HepG2 (cell line): ENCODE results near the gene KDM6B. TPM values are rescaled to one million over a fixed set of nuclear protein-coding genes. Genes with fewer than 3 reads are reported as not detected.

Experiments
- CREB1 ChIP-seq, 2 experiments: fragments of 450-650 bp in 1 of 2; IDR thresholded peaks; 2 replicates each; pipeline ENCODE4 v1.6.1; 2016 to 2017; ENCODE audit warnings: control low read depth in 1 of 2, mild to moderate bottlenecking in 1 of 2, missing compliant biosample characterization in 1 of 2, missing genetic modification characterization in 1 of 2
- DPF2 ChIP-seq: sonication (generic); formaldehyde crosslinking; IDR thresholded peaks from 2 replicates; pipeline ENCODE4 v1.4.0; 2020; ENCODE audit warnings: mild to moderate bottlenecking, low read depth, missing genetic modification reagents, borderline replicate concordance
- FOXA1 ChIP-seq, 2 experiments: fragments of 450-650 bp in 1 of 2; sonication (generic) in 1 of 2; formaldehyde crosslinking in 1 of 2; IDR thresholded peaks; 2 replicates each; pipeline versions ENCODE4 v1.4.0 to v1.6.1; 2016 to 2020; ENCODE audit warnings: missing genetic modification reagents in 1 of 2
- KDM1A ChIP-seq: IDR thresholded peaks from 2 replicates; pipeline ENCODE4 v1.6.1; 2016; ENCODE audit warnings: missing compliant biosample characterization
- KLF15 ChIP-seq: sonication (generic); formaldehyde crosslinking; IDR thresholded peaks from 2 replicates; pipeline ENCODE4 v1.8.1; 2023; ENCODE audit warnings: borderline replicate concordance, mild to moderate bottlenecking, inconsistent platforms, missing genetic modification reagents, mixed read lengths
- MBD4 ChIP-seq: IDR thresholded peaks from 2 replicates; pipeline ENCODE4 v1.6.1; 2012; ENCODE audit warnings: low read length, inconsistent platforms, borderline replicate concordance
- MNT ChIP-seq: fragments of 450-650 bp; IDR thresholded peaks from 2 replicates; pipeline ENCODE4 v1.6.1; 2016
- ONECUT2 ChIP-seq: sonication (generic); formaldehyde crosslinking; IDR thresholded peaks from 2 replicates; pipeline ENCODE4 v1.4.0; 2020; ENCODE audit warnings: missing genetic modification reagents
- RXRB ChIP-seq: IDR thresholded peaks from 2 replicates; pipeline ENCODE4 v1.6.1; 2016; ENCODE audit warnings: borderline replicate concordance, missing genetic modification reagents, missing compliant biosample characterization
- SMAD9 ChIP-seq: sonication (generic); formaldehyde crosslinking; IDR thresholded peaks from 2 replicates; pipeline ENCODE4 v1.5.1; 2020; ENCODE audit warnings: mild to moderate bottlenecking, missing genetic modification reagents
- SP5 ChIP-seq: IDR thresholded peaks from 2 replicates; pipeline ENCODE4 v1.6.1; 2016; ENCODE audit warnings: low read depth, borderline replicate concordance
- STAT6 ChIP-seq: sonication (generic); formaldehyde crosslinking; IDR thresholded peaks from 2 replicates; pipeline ENCODE4 v1.4.0; 2020; ENCODE audit warnings: missing genetic modification reagents, mild to moderate bottlenecking, borderline replicate concordance
- TAF15 ChIP-seq: fragments of 200-400 bp; formaldehyde crosslinking; IDR thresholded peaks from one replicate; pipeline ENCODE4 v1.6.1; 2018; ENCODE audit warnings: mild to moderate bottlenecking, low read depth, low read length; ENCODE audit not compliant: poor library complexity, severe bottlenecking
- TBL1XR1 ChIP-seq: fragments of 150-350 bp; IDR thresholded peaks from 2 replicates; pipeline ENCODE4 v1.6.1; 2014; ENCODE audit warnings: borderline replicate concordance, low read length; ENCODE audit not compliant: partially characterized antibody
- U2AF2 ChIP-seq: fragments of 200-400 bp; formaldehyde crosslinking; IDR thresholded peaks from 2 replicates; pipeline ENCODE4 v1.6.1; 2017; ENCODE audit warnings: low read depth, mild to moderate bottlenecking, low read length
- ZFP91 ChIP-seq: sonication (generic); formaldehyde crosslinking; IDR thresholded peaks from 2 replicates; pipeline ENCODE4 v1.9.0; 2022; ENCODE audit warnings: missing genetic modification reagents, mild to moderate bottlenecking, borderline replicate concordance
- ZNF24 ChIP-seq: fragments of 450-650 bp; IDR thresholded peaks from 2 replicates; pipeline ENCODE4 v1.6.1; 2017; ENCODE audit warnings: antibody characterized with exemption, mild to moderate bottlenecking
- ZNF496 ChIP-seq: sonication (generic); formaldehyde crosslinking; IDR thresholded peaks from 2 replicates; pipeline ENCODE4 v1.8.1; 2023; ENCODE audit warnings: mild to moderate bottlenecking, moderate library complexity, missing genetic modification reagents; ENCODE audit not compliant: insufficient replicate concordance
- ZNF512 ChIP-seq: sonication (generic); formaldehyde crosslinking; IDR thresholded peaks from 2 replicates; pipeline ENCODE4 v1.4.0; 2020; ENCODE audit warnings: mild to moderate bottlenecking, missing genetic modification reagents
- ZNF775 ChIP-seq: sonication (generic); formaldehyde crosslinking; IDR thresholded peaks from 2 replicates; pipeline ENCODE4 v1.4.0; 2020; ENCODE audit warnings: missing genetic modification reagents, mild to moderate bottlenecking, moderate library complexity, borderline replicate concordance
- polyA plus RNA-seq, 8 experiments: library from polyadenylated mRNA; depleted of rRNA in 3 of 8; stranded (reverse) in 7 of 8; unstranded in 1 of 8; fragments of >200 nt; fragmentation: Illumina TruSeq in 4 of 8; extraction: Trizol in 4 of 8; gene quantifications; 2 replicates each; pipeline versions ENCODE4 v1.2.1 to v1.2.3, GENCODE V29; 2011 to 2016; ENCODE audit warnings: low read depth in 4 of 8, missing spikeins in 1 of 8, mixed read lengths in 1 of 8; ENCODE audit not compliant: insufficient read depth in 1 of 8
- total RNA-seq, 5 experiments: library from RNA; depleted of rRNA; stranded (reverse); fragments of >200 nt; fragmentation: Illumina TruSeq; extraction: Trizol; gene quantifications; 2 replicates each; pipeline ENCODE4 v1.2.3, GENCODE V29; 2016; ENCODE audit warnings: low read depth in 1 of 5

Gene KDM6B
- total and polyA plus RNA-seq, 2 of the 13 experiments (the other 11 are each of a cell fraction or from before 2014, with no cell fraction given), result 1.3 to 2.1 TPM

- TF ChIP-seq TBL1XR1 (peak; percentile 56), MBD4 (no peak), ONECUT2 (no peak), DPF2 (CRISPR knock-in tag) (no peak), KLF15 (CRISPR knock-in tag) (no peak), STAT6 (CRISPR knock-in tag) (no peak), FOXA1 (IDR thresholded peaks at IDR 0.05) (no peak), FOXA1 (CRISPR knock-in tag; IDR thresholded peaks at IDR 0.05) (no peak), MNT (no peak; the same call in 1 of the 2 replicates), ZNF512 (CRISPR knock-in tag) (no peak), TAF15 (no peak), CREB1 (IDR thresholded peaks at IDR 0.05) (peak; percentile 78), CREB1 (CRISPR knock-in tag; IDR thresholded peaks at IDR 0.05) (no peak), ZFP91 (no peak), RXRB (CRISPR knock-in tag) (peak; percentile 69), ZNF24 (no peak), SMAD9 (CRISPR knock-in tag) (no peak), SP5 (CRISPR knock-in tag) (peak; percentile 17; the same call in 1 of the 2 replicates), U2AF2 (no peak), ZNF775 (CRISPR knock-in tag) (no peak), KDM1A (no peak), ZNF496 (CRISPR knock-in tag) (no peak)
Observed at GRCh38 chr17:7844292-7845154, 10.5 kb downstream of the KDM6B start (continued).
